Hepatocyte (in vitro differentiated cells): ENCODE results near the gene S100A6.

Experiments used
- EZH2 ChIP-seq: fragments of 200-600 bp; sonication (generic); IDR thresholded peaks from 2 replicates; pipeline ENCODE4 v1.6.1; 2016; ENCODE audit warnings: antibody characterized with exemption, mild to moderate bottlenecking, borderline replicate concordance
- EZH2phosphoT487 ChIP-seq: fragments of 200-600 bp; sonication (generic); IDR thresholded peaks from one replicate; pipeline ENCODE4 v1.6.1; 2018; ENCODE audit warnings: antibody characterized with exemption, mild to moderate bottlenecking, low read depth, moderate library complexity; ENCODE audit not compliant: unreplicated experiment, severe bottlenecking
- TF ChIP-seq, protein P1 (sequence below): fragments of 200-600 bp; sonication (generic); IDR thresholded peaks from 2 replicates; pipeline ENCODE4 v1.5.1; 2016; ENCODE audit warnings: antibody characterized with exemption, mild to moderate bottlenecking; ENCODE audit not compliant: poor library complexity

GRCh38 chr1:153487707-153488106 lies 48.1 kb downstream of the S100A6 start:
- TF ChIP-seq, protein P1, sequence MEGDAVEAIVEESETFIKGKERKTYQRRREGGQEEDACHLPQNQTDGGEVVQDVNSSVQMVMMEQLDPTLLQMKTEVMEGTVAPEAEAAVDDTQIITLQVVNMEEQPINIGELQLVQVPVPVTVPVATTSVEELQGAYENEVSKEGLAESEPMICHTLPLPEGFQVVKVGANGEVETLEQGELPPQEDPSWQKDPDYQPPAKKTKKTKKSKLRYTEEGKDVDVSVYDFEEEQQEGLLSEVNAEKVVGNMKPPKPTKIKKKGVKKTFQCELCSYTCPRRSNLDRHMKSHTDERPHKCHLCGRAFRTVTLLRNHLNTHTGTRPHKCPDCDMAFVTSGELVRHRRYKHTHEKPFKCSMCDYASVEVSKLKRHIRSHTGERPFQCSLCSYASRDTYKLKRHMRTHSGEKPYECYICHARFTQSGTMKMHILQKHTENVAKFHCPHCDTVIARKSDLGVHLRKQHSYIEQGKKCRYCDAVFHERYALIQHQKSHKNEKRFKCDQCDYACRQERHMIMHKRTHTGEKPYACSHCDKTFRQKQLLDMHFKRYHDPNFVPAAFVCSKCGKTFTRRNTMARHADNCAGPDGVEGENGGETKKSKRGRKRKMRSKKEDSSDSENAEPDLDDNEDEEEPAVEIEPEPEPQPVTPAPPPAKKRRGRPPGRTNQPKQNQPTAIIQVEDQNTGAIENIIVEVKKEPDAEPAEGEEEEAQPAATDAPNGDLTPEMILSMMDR, result no peak
- TF ChIP-seq EZH2 (no peak), EZH2phosphoT487 (no peak)
